HepG2 (cell line): ENCODE data around the gene TSGA10IP. TPM values are rescaled to one million over a fixed set of nuclear protein-coding genes. Genes with fewer than 3 reads are reported as not detected.

Experiments used
- EHMT2 ChIP-seq: fragments of 200-600 bp; sonication (generic); IDR thresholded peaks from 2 replicates; pipeline ENCODE4 v1.7.0; 2017; ENCODE audit warnings: antibody characterized with exemption, low read depth, low read length, borderline replicate concordance
- MED8 ChIP-seq: sonication (generic); formaldehyde crosslinking; IDR thresholded peaks from 2 replicates; pipeline ENCODE4 v1.8.1; 2023; ENCODE audit warnings: mild to moderate bottlenecking, missing genetic modification reagents; ENCODE audit not compliant: insufficient replicate concordance
- NFKBIZ ChIP-seq: IDR thresholded peaks from 2 replicates; pipeline ENCODE4 v1.6.1; 2018; ENCODE audit warnings: missing genetic modification reagents, missing compliant biosample characterization
- NRL ChIP-seq: sonication (generic); formaldehyde crosslinking; IDR thresholded peaks from 2 replicates; pipeline ENCODE4 v1.5.0; 2020; ENCODE audit warnings: missing genetic modification reagents, mild to moderate bottlenecking, moderate library complexity, borderline replicate concordance
- RNF2 ChIP-seq: fragments of 450-650 bp; conservative IDR thresholded peaks from 2 replicates; pipeline ENCODE4 v1.6.1; 2016; ENCODE audit warnings: low read depth
- ZNF441 ChIP-seq: sonication (generic); formaldehyde crosslinking; IDR thresholded peaks from 2 replicates; pipeline ENCODE4 v1.7.0; 2021; ENCODE audit warnings: missing genetic modification reagents, borderline replicate concordance
- polyA plus RNA-seq, 8 experiments: library from polyadenylated mRNA; depleted of rRNA in 3 of 8; stranded (reverse) in 7 of 8; unstranded in 1 of 8; fragments of >200 nt; fragmentation: Illumina TruSeq in 4 of 8; extraction: Trizol in 4 of 8; gene quantifications; 2 replicates each; pipeline versions ENCODE4 v1.2.1 to v1.2.3, GENCODE V29; 2011 to 2016; ENCODE audit warnings: low read depth in 4 of 8, missing spikeins in 1 of 8, mixed read lengths in 1 of 8; ENCODE audit not compliant: insufficient read depth in 1 of 8
- total RNA-seq, 5 experiments: library from RNA; depleted of rRNA; stranded (reverse); fragments of >200 nt; fragmentation: Illumina TruSeq; extraction: Trizol; gene quantifications; 2 replicates each; pipeline ENCODE4 v1.2.3, GENCODE V29; 2016; ENCODE audit warnings: low read depth in 1 of 5
- TF ChIP-seq, protein P1 (sequence below): sonication (generic); formaldehyde crosslinking; IDR thresholded peaks from 2 replicates; pipeline ENCODE4 v1.5.1; 2020; ENCODE audit warnings: missing genetic modification reagents, mild to moderate bottlenecking, borderline replicate concordance
- TF ChIP-seq, protein P2 (sequence below), 2 experiments: fragments of 450-650 bp in 1 of 2; sonication (generic) in 1 of 2; formaldehyde crosslinking in 1 of 2; IDR thresholded peaks; 2 replicates each; pipeline versions ENCODE4 v1.6.1 to v1.8.0; 2016 to 2022; ENCODE audit warnings: antibody characterized with exemption in 1 of 2, mild to moderate bottlenecking in 1 of 2, missing genetic modification reagents in 1 of 2
- TF ChIP-seq, protein P3 (sequence below): sonication (generic); formaldehyde crosslinking; conservative IDR thresholded peaks from 2 replicates; pipeline ENCODE4 v1.4.0; 2020; ENCODE audit warnings: missing genetic modification reagents
- TF ChIP-seq, protein P4 (sequence below): IDR thresholded peaks from 2 replicates; pipeline ENCODE4 v1.6.1; 2016; ENCODE audit warnings: low read depth, missing genetic modification reagents, missing compliant biosample characterization

Gene TSGA10IP
- total and polyA plus RNA-seq, 2 of the 13 experiments (the other 11 are each of a cell fraction or from before 2014, with no cell fraction given), result not detected

DNA sequence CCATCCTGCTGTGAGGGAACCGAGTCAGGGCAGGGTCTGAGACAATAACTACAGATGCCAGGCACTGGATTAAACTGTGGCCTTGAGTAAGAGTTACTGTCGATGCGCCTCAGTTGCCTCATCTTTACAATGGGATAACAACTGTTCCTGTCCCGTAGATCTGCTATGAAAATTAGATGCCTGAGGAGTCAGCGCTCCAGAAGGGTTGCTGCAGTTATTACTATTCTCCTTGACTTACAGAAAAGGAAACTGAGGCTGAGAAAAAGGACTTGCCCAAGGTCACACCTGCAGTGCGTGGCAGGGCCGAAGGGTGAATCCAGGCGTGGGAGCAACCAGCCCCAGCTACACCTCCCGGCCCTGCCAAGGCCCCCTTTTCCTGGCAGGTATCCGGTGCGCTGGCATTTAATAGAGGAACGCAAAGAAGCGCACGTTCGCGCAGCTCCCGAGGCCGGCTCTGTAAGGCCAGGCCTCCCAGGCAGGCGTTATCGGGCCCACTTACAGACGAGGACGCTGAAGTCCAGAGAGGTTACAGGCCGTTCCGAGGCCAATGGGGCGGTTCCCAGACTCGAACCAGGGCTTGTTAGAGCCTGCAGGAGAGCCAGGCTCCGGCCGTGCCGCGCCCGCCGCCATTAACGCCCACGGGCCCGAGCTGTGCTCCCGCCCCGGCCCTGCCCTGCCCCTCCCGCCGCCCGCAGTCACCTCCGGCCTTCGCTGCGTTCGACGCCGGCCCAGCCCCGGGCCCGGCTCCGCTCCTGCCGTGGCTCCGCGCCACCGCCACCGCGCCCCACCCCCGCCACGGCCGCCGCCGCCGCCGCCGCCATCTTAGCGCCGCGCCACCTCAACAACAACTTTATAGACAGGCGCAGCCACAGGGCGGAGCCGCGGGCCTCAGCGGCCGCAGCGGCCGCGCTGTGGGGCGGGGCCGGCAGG, 26.8 kb upstream of the TSGA10IP start, which contains the start of gene C11orf68 (continued):
- TF ChIP-seq, protein P1, sequence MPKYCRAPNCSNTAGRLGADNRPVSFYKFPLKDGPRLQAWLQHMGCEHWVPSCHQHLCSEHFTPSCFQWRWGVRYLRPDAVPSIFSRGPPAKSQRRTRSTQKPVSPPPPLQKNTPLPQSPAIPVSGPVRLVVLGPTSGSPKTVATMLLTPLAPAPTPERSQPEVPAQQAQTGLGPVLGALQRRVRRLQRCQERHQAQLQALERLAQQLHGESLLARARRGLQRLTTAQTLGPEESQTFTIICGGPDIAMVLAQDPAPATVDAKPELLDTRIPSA, result no peak
- TF ChIP-seq, protein P2, sequence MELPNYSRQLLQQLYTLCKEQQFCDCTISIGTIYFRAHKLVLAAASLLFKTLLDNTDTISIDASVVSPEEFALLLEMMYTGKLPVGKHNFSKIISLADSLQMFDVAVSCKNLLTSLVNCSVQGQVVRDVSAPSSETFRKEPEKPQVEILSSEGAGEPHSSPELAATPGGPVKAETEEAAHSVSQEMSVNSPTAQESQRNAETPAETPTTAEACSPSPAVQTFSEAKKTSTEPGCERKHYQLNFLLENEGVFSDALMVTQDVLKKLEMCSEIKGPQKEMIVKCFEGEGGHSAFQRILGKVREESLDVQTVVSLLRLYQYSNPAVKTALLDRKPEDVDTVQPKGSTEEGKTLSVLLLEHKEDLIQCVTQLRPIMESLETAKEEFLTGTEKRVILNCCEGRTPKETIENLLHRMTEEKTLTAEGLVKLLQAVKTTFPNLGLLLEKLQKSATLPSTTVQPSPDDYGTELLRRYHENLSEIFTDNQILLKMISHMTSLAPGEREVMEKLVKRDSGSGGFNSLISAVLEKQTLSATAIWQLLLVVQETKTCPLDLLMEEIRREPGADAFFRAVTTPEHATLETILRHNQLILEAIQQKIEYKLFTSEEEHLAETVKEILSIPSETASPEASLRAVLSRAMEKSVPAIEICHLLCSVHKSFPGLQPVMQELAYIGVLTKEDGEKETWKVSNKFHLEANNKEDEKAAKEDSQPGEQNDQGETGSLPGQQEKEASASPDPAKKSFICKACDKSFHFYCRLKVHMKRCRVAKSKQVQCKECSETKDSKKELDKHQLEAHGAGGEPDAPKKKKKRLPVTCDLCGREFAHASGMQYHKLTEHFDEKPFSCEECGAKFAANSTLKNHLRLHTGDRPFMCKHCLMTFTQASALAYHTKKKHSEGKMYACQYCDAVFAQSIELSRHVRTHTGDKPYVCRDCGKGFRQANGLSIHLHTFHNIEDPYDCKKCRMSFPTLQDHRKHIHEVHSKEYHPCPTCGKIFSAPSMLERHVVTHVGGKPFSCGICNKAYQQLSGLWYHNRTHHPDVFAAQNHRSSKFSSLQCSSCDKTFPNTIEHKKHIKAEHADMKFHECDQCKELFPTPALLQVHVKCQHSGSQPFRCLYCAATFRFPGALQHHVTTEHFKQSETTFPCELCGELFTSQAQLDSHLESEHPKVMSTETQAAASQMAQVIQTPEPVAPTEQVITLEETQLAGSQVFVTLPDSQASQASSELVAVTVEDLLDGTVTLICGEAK (IDR thresholded peaks at IDR 0.05), result peak; percentile 69
- TF ChIP-seq, protein P2 (CRISPR knock-in tag; IDR thresholded peaks at IDR 0.05), result peak; percentile 99
- TF ChIP-seq RNF2 (no peak), EHMT2 (no peak), ZNF441 (0 out of 2 replicates have a peak, but pooled peaks have one; percentile 9), NFKBIZ (no peak), NRL (CRISPR knock-in tag) (peak; percentile 47), MED8 (CRISPR knock-in tag) (no peak)
- TF ChIP-seq, protein P3, sequence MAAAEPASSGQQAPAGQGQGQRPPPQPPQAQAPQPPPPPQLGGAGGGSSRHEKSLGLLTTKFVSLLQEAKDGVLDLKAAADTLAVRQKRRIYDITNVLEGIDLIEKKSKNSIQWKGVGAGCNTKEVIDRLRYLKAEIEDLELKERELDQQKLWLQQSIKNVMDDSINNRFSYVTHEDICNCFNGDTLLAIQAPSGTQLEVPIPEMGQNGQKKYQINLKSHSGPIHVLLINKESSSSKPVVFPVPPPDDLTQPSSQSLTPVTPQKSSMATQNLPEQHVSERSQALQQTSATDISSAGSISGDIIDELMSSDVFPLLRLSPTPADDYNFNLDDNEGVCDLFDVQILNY (CRISPR knock-in tag), result no peak
- TF ChIP-seq, protein P4, sequence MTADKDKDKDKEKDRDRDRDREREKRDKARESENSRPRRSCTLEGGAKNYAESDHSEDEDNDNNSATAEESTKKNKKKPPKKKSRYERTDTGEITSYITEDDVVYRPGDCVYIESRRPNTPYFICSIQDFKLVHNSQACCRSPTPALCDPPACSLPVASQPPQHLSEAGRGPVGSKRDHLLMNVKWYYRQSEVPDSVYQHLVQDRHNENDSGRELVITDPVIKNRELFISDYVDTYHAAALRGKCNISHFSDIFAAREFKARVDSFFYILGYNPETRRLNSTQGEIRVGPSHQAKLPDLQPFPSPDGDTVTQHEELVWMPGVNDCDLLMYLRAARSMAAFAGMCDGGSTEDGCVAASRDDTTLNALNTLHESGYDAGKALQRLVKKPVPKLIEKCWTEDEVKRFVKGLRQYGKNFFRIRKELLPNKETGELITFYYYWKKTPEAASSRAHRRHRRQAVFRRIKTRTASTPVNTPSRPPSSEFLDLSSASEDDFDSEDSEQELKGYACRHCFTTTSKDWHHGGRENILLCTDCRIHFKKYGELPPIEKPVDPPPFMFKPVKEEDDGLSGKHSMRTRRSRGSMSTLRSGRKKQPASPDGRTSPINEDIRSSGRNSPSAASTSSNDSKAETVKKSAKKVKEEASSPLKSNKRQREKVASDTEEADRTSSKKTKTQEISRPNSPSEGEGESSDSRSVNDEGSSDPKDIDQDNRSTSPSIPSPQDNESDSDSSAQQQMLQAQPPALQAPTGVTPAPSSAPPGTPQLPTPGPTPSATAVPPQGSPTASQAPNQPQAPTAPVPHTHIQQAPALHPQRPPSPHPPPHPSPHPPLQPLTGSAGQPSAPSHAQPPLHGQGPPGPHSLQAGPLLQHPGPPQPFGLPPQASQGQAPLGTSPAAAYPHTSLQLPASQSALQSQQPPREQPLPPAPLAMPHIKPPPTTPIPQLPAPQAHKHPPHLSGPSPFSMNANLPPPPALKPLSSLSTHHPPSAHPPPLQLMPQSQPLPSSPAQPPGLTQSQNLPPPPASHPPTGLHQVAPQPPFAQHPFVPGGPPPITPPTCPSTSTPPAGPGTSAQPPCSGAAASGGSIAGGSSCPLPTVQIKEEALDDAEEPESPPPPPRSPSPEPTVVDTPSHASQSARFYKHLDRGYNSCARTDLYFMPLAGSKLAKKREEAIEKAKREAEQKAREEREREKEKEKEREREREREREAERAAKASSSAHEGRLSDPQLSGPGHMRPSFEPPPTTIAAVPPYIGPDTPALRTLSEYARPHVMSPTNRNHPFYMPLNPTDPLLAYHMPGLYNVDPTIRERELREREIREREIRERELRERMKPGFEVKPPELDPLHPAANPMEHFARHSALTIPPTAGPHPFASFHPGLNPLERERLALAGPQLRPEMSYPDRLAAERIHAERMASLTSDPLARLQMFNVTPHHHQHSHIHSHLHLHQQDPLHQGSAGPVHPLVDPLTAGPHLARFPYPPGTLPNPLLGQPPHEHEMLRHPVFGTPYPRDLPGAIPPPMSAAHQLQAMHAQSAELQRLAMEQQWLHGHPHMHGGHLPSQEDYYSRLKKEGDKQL, result no peak
